ENCODE data around the gene CDH5. TPM values are rescaled to one million over a fixed set of nuclear protein-coding genes. Genes with fewer than 3 reads are reported as not detected.
A peak's percentile ranks its signal among the peaks of the same experiment; 100 is the strongest.
"Not testable (repeated sequence)": the region's sequence is repeated elsewhere in the genome, so short reads cannot be mapped to it uniquely, and the experiment has no call there.

CDH5 gene
- total RNA-seq, 4 donors from 2014 or later: 6.0 to 18.1 (median 6.8) TPM

GRCh38 chr16:66324815-66325515 lies 41.5 kb upstream of the CDH5 start:
- peaks cover 0 to 11% (median 8%) of the 10 kb centered on the region in 4 donors for H3K4me1 ChIP-seq
- DNase-seq: no peak
- no peak for TF ChIP-seq POLR2AphosphoS5 (IDR thresholded peaks at IDR 0.05)
- no peak for TF ChIP-seq POLR2A (IDR thresholded peaks at IDR 0.05)
- TF ChIP-seq, protein P1, sequence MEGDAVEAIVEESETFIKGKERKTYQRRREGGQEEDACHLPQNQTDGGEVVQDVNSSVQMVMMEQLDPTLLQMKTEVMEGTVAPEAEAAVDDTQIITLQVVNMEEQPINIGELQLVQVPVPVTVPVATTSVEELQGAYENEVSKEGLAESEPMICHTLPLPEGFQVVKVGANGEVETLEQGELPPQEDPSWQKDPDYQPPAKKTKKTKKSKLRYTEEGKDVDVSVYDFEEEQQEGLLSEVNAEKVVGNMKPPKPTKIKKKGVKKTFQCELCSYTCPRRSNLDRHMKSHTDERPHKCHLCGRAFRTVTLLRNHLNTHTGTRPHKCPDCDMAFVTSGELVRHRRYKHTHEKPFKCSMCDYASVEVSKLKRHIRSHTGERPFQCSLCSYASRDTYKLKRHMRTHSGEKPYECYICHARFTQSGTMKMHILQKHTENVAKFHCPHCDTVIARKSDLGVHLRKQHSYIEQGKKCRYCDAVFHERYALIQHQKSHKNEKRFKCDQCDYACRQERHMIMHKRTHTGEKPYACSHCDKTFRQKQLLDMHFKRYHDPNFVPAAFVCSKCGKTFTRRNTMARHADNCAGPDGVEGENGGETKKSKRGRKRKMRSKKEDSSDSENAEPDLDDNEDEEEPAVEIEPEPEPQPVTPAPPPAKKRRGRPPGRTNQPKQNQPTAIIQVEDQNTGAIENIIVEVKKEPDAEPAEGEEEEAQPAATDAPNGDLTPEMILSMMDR (IDR thresholded peaks at IDR 0.05): no peak
- no peak for TF ChIP-seq EP300 (IDR thresholded peaks at IDR 0.05; ENCODE audit: low read depth)
- 71 to 100% methylated on average over 1 to 11 of the region's 11 CpGs for WGBS, 2 donors (ENCODE audit: low coverage in 1 of 2)
- H3K27ac ChIP-seq: no peak overlapping the region
- intact Hi-C loops (cut with DNase I; ENCODE audit: low total_unique reads): no loop called here
- no peaks in the 10 kb centered on the region for H3K9me3 ChIP-seq
- in situ Hi-C loops (cut with MboI; ENCODE audit: low pct_ligation_motif_present in 1 of 4, low pct_unique_long_range_greater_than_20kb in 1 of 4, low sequenced_read_pairs in 3 of 4): no loop called here
- no peak overlapping the region for H3K4me3 ChIP-seq
- no peaks in the 10 kb centered on the region for H3K36me3 ChIP-seq
- H3K27me3 ChIP-seq: no peaks in the 10 kb centered on the region

GRCh38 chr16:66325717-66326376 lies 40.6 kb upstream of the CDH5 start:
- no peak overlapping the region for H3K4me3 ChIP-seq
- intact Hi-C loops (cut with DNase I; ENCODE audit: low total_unique reads): no loop called here
- in situ Hi-C loops (cut with MboI; ENCODE audit: low pct_ligation_motif_present in 1 of 4, low pct_unique_long_range_greater_than_20kb in 1 of 4, low sequenced_read_pairs in 3 of 4): no loop called here
- H3K27me3 ChIP-seq: no peaks in the 10 kb centered on the region
- no peaks in the 10 kb centered on the region for H3K9me3 ChIP-seq
- H3K4me1 ChIP-seq: peaks cover 0 to 11% (median 8%) of the 10 kb centered on the region in 4 donors
- WGBS, 2 donors (ENCODE audit: low coverage in 1 of 2): 68% methylated on average over 8 of the region's 8 CpGs; no CpG with 5 or more reads in 1 of the 2 donors
- no peaks in the 10 kb centered on the region for H3K36me3 ChIP-seq
- TF ChIP-seq EP300 (IDR thresholded peaks at IDR 0.05; ENCODE audit: low read depth): no peak
- no peak for TF ChIP-seq POLR2AphosphoS5 (IDR thresholded peaks at IDR 0.05)
- no peak for TF ChIP-seq POLR2A (IDR thresholded peaks at IDR 0.05)
- TF ChIP-seq, protein P1 (IDR thresholded peaks at IDR 0.05): no peak
- no peak for DNase-seq
- H3K27ac ChIP-seq: no peak overlapping the region

DNA sequence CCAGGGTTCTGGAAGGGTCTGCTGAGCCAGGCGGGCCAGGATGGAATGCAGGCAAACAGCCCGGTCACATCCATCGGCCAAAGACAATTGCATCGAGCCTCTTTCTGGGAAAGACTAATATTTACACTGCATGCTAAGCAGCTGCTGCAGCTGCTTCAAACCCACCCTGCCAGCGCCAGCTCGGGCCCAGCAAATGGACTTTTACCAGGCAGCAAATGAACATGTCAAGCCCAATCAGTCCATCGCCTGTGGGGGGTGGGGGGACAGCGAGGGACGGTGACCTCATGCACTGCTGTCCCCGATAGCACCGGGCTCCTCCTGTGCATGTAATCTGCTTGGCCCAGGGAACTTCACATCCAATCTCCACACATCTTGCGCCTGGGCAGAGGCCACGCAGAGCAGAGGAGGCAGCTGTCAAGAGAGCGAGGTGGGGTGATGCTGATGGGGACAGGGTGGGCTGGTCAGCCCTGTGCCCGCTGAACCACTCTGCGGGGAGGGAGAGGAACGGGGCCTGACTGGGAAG lies 39.4 kb upstream of the CDH5 start:
- 37% methylated on average over 17 of the region's 17 CpGs; no CpG with 5 or more reads in 1 of the 2 donors for WGBS, 2 donors (ENCODE audit: low coverage in 1 of 2)
- in situ Hi-C loops (cut with MboI; ENCODE audit: low pct_ligation_motif_present in 1 of 4, low pct_unique_long_range_greater_than_20kb in 1 of 4, low sequenced_read_pairs in 3 of 4): no loop called here

DNA sequence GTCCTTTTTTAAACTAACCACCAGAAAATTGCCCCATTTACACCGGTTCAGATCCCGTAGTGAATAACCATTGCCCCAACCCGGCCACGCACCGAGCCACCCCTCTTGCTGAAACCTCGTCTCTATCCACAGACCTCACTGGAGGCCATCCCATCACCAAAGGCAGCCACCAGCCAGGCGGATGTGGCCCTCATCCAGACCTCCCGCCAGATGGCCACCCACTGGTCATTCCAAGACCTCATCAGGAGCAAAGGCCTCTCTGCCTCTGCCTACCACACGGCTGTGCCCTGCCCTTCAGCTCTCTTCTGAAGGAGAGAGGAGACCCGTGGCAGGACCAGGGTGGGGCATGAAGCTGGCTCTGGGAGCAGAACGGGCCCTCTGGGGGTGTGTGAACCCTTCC lies 38.2 kb upstream of the CDH5 start:
- no peaks in the 10 kb centered on the region for H3K36me3 ChIP-seq
- TF ChIP-seq POLR2A (IDR thresholded peaks at IDR 0.05) (no peak), EP300 (IDR thresholded peaks at IDR 0.05; ENCODE audit: low read depth) (no peak), POLR2AphosphoS5 (IDR thresholded peaks at IDR 0.05) (no peak)
- TF ChIP-seq, protein P1 (IDR thresholded peaks at IDR 0.05): no peak
- in situ Hi-C loops (cut with MboI; ENCODE audit: low pct_ligation_motif_present in 1 of 4, low pct_unique_long_range_greater_than_20kb in 1 of 4, low sequenced_read_pairs in 3 of 4): no loop called here

More for the DNA sequence above, 39.4 kb upstream of the CDH5 start:
- no peaks in the 10 kb centered on the region for H3K9me3 ChIP-seq
- intact Hi-C loops (cut with DNase I; ENCODE audit: low total_unique reads): no loop called here
- peak; percentile 21 for DNase-seq
- H3K4me1 ChIP-seq: peaks cover 0 to 11% (median 8%) of the 10 kb centered on the region in 4 donors
- H3K27me3 ChIP-seq: no peaks in the 10 kb centered on the region
- no peak overlapping the region for H3K27ac ChIP-seq
- no peaks in the 10 kb centered on the region for H3K36me3 ChIP-seq
- H3K4me3 ChIP-seq: no peak overlapping the region
- TF ChIP-seq, protein P1 (IDR thresholded peaks at IDR 0.05): no peak
- TF ChIP-seq POLR2A (IDR thresholded peaks at IDR 0.05) (no peak), EP300 (IDR thresholded peaks at IDR 0.05; ENCODE audit: low read depth) (no peak), POLR2AphosphoS5 (IDR thresholded peaks at IDR 0.05) (no peak)

GRCh38 chr16:66331464-66331863 lies 35.0 kb upstream of the CDH5 start:
- DNase-seq; H3K9me3 ChIP-seq; H3K36me3 ChIP-seq; H3K4me3 ChIP-seq; H3K27me3 ChIP-seq; intact Hi-C loops (cut with DNase I; ENCODE audit: low total_unique reads); in situ Hi-C loops (cut with MboI; ENCODE audit: low pct_ligation_motif_present in 1 of 4, low pct_unique_long_range_greater_than_20kb in 1 of 4, low sequenced_read_pairs in 3 of 4); H3K27ac ChIP-seq; H3K4me1 ChIP-seq: not testable (repeated sequence)
- WGBS, 2 donors (ENCODE audit: low coverage in 1 of 2): 90% methylated on average over 2 of the region's 2 CpGs; no CpG with 5 or more reads in 1 of the 2 donors

More for the DNA sequence above, 38.2 kb upstream of the CDH5 start:
- DNase-seq: no peak
- no peak overlapping the region for H3K4me3 ChIP-seq
- H3K4me1 ChIP-seq: peaks cover 0 to 11% (median 8%) of the 10 kb centered on the region in 4 donors
- intact Hi-C loops (cut with DNase I; ENCODE audit: low total_unique reads): no loop called here
- no peaks in the 10 kb centered on the region for H3K27me3 ChIP-seq
- no peaks in the 10 kb centered on the region for H3K9me3 ChIP-seq
- H3K27ac ChIP-seq: no peak overlapping the region
- 81% methylated on average over 11 of the region's 11 CpGs; no CpG with 5 or more reads in 1 of the 2 donors for WGBS, 2 donors (ENCODE audit: low coverage in 1 of 2)

Measured in transverse colon (tissue), 4 donors.